HG02623 (cell line): ENCODE data around the gene IL1RN.

Source experiments
- ATAC-seq: cut with Tn5 transposase; IDR thresholded peaks from one replicate; pipeline ENCODE4 v1.9.1; 2021; ENCODE audit warnings: moderate library complexity; ENCODE audit not compliant: unreplicated experiment

Gene IL1RN

DNA sequence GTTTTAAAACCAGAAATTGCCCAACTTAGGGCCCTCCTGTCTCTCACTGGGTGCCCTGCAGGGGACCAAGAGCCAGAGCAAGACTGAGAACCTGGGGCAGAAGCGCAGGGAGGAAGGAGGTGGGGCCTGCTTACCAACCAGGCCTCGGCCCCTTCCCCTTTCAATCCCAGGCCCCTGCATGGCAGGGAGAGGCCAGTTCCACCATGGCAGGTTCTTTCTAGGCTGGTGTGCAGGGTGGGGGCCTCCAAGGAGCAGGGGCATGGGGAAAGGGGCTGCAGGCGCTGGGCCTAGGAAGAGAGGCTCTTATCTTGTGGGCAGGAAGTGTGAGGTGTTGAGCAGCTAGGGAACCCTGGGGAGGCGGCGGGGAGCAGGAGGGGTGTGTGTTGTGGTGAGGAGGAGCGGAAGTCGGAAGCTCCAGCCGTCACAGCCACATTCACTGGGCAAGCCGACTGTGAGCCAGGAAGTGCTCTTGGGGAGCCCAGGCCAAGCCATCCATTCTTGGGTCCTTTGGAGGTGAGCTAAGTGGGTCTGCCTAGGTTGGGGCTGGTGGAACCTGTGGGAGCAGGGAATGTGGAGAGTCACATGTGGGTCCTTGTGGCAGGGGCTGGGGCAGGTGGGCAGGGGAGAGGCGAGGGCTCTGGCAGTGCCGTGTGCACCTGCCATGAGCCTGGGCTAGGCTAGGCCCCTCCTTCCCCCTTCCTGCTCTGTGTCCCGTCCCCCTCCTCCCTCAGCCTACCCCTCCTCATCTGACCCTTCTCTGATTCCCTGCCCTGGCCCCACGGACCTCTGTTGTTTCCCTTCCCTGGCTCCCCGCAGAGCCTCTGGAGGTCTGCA is 46.4 kb downstream of the IL1RN start, which contains the start of gene PSD4:
TSS of gene PSD4 (plus strand) at position 430 of the 834 bp plus-strand sequence. CDS start 8,486 bp downstream, outside the sequence.
- ATAC-seq: peak; percentile 62

DNA sequence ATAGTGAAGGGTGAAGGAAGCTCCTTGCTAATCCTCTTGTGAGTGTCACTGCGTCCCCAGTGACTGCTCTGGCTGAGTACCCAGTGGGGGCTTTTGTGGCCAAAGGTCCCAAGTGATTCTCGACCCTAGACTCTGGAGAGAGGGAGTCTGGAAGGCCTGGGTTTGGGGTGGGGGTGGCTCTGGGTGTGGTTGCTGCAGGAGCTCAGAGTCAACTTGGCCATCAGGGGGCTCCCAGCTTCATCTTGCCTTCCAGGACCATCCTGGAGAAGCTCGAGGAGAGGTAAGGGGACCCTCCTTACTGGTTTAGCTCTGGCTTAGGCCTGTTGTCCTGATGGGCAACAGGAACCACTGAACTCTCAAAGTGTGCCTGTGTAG is 47.0 kb downstream of the IL1RN start:
- no peak for ATAC-seq

DNA sequence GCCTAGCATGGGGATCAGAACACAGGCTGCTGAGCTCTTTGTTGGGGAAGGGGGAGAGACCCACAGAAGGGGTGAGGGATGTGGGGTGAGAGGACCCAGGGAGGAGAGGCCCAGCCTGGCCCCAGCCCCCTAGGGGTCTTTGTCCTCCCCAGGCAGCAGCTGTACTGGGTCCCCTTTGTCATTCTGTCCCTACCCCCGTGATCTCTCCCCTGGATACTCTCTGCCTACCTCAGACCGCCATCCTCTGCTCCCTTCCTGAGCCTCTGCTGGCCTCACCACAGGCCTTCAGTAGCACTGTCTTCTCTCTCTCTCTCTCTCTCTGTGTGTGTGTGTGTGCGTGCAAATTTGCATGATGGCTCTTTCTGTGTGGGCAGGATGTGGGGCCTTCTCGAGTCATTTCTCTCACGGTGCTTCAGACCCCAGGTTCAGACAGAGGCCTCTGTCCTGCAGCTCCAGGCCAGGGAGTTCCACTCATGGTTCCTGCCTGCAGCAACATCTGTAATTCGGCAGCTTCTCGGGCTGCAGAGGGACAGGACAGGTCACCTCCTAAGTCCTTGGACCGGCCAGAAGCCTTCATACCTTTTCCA is 47.7 kb downstream of the IL1RN start:
- ATAC-seq: peak; percentile 67

DNA sequence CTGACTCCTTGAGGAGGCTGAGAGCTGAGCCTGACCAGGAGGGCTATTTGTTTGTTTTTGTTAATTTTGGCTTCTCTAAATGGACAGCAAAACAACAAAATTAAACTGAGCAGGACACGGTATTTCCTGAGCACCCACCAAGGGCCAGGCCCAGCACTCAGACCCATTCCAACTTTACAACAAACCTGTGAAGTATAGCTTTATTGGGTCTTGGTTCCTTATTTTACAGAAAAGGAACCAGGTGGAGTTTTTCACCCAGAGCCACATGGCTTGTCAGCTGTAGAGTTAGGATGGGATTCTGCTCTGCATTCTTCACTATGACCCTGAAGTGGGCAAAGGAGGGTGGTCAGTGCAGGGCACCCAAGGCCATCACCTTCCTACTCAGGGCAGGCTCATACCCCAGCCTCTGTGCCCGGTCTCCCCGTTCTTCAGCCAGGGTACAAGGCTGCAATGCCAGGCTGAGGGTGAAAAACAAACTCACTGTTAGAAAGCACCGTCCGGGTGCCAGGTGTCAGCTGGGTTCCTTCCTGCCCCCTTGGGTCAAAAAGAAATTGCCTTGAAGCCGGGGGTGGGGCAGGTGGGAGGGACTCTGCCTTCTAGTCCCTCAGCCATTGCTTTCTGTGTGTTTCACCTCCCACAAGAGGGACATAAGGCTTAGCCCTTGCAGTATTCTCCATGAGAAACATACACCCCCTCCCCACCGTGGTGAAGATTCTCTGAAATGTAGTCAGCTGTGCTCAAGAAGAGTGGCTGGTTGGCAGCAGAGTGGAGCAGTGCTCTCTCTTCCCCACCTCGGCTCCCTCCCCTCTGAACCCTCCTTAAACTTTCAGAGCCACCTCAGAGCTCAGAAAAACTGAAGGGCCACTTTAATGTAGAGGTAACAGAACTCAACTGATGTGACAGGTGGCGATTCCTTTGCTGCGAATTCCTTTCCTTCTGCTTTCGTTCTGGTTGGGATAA is 48.6 kb downstream of the IL1RN start:
- no peak for ATAC-seq

DNA sequence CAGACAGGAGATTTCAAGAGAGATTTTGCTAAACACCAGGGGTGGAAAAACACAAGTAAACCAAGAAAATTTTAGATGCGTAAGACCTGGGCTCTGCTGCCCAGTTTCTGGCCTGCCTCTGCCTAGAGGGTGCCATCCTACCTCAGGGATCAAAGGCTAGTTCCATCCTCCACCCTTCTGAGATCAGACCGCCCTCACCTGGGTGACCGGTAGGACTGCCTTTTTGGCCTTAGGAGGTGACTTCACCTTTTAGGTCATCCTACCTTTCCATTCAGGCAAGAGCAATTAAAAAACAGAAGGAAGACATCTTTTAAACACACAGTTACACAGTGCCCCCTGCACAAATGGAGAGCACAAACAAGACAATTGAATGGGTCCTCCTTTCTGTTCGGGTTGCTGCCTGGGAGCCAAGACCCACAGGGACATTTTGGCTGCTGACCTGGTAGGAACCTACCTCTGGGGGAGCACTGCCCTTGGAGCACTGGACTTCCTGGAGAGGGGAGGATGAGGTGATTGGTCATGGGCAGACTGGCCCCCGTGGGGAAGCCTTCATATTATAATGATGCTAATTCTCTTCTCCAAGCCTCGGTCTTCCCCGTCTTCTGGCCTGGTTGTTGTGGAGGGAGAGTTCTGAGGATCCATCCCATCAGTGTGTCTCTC is 49.4 kb downstream of the IL1RN start:
- no peak for ATAC-seq

DNA sequence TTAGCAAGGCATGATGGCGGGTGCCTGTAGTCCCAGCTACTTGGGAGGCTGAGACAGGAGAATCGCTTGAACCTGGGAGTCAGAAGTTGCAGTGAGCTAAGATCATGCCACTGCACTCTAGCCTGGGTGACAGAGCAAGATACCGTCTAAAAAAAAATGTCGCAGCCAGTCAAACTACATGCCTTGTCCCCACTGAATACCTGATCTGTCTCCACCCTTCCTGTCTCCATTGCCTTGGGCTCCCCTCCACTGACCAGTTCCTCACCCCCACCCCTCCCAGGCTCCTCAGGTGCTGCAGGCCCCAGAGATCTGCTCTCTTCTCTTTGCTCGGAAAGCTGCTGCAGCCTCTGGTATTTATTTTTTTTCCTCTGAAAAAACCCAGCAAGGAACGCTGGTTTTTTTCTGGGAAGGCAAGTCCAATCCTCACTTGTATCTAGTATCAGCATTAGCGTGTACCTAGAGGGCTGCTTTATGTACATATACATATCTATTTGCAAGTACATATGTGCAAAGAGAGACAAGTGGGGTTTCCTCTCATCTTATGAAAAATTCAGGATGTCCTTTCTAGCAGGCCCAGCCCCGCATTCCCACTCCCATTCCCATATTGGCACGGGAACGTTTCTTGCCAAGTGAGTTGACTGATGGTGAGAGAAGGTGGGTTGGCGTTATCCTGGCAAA is 50.8 kb downstream of the IL1RN start:
- no peak for ATAC-seq

DNA sequence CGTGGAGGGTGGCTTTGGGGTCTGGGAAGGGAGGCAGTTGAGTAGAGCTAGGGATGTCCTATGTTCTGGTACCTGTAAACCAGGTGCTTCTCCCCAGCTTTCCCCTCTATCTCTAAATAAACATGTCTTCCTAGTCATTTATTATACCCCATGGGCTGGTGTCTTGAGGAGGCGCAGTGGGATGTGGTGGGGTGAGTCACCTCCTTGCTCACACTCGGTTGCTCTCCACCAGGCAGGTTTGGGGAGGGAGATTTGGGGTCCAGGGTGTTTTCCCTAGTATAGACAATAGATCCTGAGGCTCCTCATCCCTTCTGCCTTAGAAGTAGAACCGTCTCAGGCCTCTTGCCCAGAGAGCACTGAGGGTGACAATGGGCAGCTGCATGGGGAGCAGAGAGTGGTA is 51.5 kb downstream of the IL1RN start:
- ATAC-seq: no peak

DNA sequence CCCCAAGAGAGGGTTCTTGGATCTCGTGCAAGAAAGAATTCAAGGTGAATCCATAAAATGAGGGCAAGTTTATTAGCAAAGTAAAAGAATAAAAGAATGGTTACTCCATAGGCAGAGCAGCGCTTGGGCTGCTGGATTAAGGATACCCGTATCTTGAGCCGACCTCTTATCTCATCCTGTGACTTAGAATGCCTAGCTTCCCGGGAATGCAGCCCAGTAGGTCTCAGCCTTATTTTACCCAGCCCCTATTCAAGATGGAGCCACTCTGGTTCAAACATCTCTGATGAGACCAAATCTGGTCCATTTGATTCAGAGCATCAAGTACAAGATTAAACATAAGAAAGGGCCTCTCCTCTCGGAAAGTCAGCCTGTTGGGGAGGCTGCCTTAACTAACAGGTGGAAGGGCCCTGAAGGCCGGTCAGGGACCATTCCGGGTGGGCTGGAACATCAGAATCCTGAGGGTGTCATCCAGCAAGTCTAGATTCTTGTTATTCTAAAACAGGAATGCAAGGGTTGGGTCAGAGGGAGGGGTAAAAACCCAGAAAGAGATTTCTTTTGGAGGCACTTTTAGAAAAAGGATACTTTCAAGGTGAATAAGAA is 52.1 kb downstream of the IL1RN start:
- ATAC-seq: no peak

DNA sequence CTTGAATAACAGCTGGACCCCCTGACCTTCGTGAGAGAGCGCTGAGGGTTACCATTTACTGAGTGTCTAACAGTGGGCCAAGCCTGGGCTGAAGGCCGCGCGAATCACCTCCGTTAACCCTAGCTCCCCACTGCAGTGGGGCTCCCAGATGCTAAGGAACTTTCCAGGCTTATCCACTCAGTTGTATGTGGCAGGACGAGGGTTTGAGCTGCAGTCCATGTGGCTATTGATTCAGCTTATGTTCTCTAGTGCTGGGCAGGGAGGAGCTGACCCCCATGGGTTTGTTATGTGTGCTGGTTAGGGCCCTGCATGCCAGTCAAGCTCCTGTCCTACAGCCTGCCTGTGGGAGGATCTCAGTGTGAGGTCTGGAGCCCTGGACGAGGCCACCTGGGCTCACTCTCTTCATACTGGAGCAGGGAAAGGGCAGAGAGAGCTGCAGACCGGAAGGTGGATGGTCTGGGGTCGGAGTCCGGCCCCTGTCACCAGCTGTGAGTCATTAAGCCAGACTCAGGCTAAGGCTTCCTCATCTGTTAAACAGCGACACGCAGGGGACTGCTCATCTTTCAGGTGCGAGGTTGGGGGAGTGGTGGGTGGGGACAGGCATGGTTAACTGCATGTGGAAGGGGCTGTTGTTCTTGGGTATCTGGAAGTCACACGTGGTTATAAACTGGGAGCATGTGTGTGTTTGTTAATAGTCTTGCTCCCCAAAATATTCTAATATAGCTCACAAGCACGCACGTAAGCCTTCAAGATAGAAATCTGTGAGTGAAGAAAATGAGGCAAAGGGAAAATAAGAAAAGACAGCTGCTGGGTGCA is 52.9 kb downstream of the IL1RN start:
- ATAC-seq: no peak

DNA sequence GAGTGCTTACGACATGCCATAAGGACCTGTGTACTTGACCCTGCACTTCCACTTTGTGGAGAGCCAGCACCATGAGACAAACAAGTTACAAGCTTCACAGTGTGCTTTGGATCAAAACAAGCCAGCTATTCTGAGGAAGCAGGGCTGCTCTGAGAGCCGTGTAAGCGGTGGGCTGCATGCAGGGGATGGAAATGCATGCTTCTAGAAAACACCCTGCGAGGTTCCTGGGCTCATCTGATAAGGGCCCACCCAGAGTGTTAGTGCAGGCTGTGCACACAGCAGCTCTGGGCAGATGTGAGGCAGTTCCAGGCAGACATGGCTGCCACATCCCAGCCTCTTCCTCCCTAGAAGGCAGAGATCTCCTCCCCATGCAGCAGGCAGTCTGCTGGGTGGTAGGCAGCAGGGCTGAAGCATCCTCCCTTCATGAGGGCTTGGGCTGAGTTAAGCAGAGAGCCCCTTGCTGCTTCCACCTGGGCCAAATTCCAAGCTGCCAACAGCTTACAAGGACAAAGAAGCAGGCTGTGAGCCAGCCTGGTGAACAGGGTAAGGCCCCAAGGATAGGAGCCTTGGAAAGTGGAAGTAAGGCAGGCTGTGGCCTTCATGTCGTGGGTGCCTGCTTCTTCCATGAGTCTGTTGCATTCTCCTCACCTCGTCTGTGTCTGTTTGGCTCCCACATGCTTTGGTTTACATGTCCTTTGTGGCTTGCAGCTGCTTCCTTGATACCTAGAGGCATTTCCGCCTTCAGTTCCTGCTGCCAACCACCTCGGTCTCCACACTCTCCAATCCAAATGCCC is 54.1 kb downstream of the IL1RN start:
- no peak for ATAC-seq

DNA sequence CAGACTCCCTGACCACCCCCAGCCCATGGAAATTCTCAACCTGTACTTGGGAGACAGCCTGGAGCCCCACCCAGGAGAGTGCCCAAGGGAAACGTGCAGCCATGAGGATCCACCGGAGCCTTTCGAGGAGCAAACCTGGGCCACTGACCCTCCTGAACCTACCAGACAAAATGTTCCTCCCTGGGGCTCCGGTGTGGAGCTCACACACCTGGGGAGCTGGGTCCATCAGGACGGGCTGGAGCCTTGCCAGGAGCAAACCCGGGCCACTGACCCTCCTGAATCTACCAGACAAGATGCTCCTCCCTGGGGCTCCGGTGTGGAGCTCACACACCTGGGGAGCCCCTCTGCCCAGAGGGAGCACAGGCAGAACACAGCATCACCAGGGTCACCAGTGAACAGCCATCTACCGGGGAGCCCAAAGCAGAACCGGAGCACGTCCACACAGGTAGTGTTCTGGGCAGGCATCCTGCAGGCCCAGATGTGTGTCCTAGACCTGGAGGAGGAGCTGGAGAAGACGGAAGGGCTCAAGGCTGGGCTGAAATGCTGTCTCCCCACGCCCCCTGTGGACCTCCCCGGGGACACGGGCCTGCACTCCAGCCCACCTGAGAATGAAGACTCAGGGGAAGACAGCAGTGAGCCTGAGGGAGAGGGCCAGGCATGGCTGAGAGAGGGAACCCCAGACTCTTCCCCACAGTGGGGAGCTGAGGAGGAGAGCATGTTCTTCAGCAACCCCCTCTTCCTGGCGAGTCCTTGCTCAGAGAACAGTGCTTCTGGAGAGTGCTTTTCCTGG is 55.3 kb downstream of the IL1RN start:
- no peak for ATAC-seq

DNA sequence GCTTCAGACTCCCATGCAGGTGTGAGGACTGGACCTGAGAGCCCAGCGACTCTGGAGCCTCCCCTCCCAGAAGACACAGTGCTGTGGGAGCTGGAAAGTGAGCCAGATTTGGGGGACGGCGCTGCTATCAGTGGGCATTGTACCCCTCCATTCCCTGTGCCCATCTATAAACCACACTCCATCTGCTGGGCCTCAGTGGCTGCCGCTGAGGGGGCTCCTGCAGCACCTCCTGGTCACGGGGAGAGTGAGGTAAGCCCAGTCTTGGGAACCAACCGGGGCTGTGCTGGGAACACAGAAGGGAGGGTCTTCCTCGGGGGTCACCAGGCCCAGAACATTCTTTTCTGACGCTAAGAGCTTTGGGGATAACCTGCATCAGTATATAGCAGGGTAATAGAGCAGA is 55.9 kb downstream of the IL1RN start:
- ATAC-seq: no peak
